Gastrocnemius medialis (tissue), 4 donors: Measurements from ENCODE around the gene CACNA1C. TPM values are rescaled to one million over a fixed set of nuclear protein-coding genes. Genes with fewer than 3 reads are reported as not detected.
"Not testable (repeated sequence)": the region's sequence is repeated elsewhere in the genome, so short reads cannot be mapped to it uniquely, and the experiment has no call there.

Experiments
- ATAC-seq, 2 donors: fragments of 150-250 bp; one replicate each; pipeline ENCODE4 v1.9.1; 2016
- DNase-seq, 2 donors: peaks; one replicate each; pipeline ENCODE4 v3.0.0-alpha.2; 2019
- H3K27ac ChIP-seq, 4 donors: fragments of 200-600 bp; sonication (generic); 1 replicate in 1 of 4; 2 replicates in 3 of 4; pipeline ENCODE4 v1.5.1; 2016 to 2018; ENCODE audit warnings: mild to moderate bottlenecking in 2 of 4, moderate library complexity in 1 of 4
- H3K27me3 ChIP-seq, 3 donors: fragments of 200-600 bp; sonication (generic) in 2 of 3; 1 replicate in 1 of 3; 2 replicates in 2 of 3; pipeline versions ENCODE4 v1.5.1 to v1.6.0; 2016 to 2019; ENCODE audit warnings: mild to moderate bottlenecking in 1 of 3, moderate library complexity in 1 of 3
- H3K36me3 ChIP-seq, 2 donors: fragments of 200-600 bp; sonication (generic) in 1 of 2; one replicate each; pipeline ENCODE4 v1.5.1; 2017 to 2018
- H3K4me1 ChIP-seq, 2 donors: fragments of 200-600 bp; sonication (generic) in 1 of 2; one replicate each; pipeline ENCODE4 v1.5.1; 2016 to 2017; ENCODE audit warnings: mild to moderate bottlenecking in 2 of 2
- H3K4me3 ChIP-seq, 4 donors: fragments of 200-600 bp; sonication (generic) in 3 of 4; 1 replicate in 1 of 4; 2 replicates in 3 of 4; pipeline ENCODE4 v1.5.1; 2016 to 2019; ENCODE audit warnings: mild to moderate bottlenecking in 2 of 4
- H3K9me3 ChIP-seq, 3 donors: fragments of 200-600 bp; sonication (generic) in 2 of 3; 1 replicate in 1 of 3; 2 replicates in 2 of 3; pipeline ENCODE4 v1.5.1; 2016 to 2019
- CTCF ChIP-seq, 5 experiments: fragments of 450-650 bp in 3 of 5; fragments of 200-600 bp in 2 of 5; sonication (generic) in 2 of 5; IDR thresholded peaks in 4 of 5; conservative IDR thresholded peaks in 1 of 5; 1 replicate in 4 of 5; 2 replicates in 1 of 5; pipeline ENCODE4 v1.5.1; 2016 to 2019; ENCODE audit warnings: antibody characterized with exemption in 5 of 5, mild to moderate bottlenecking in 3 of 5, moderate library complexity in 3 of 5
- POLR2A ChIP-seq, 2 donors: fragments of 450-650 bp; IDR thresholded peaks; one replicate each; pipeline ENCODE4 v1.6.1; 2017; ENCODE audit warnings: antibody characterized with exemption in 2 of 2, mild to moderate bottlenecking in 2 of 2, moderate library complexity in 2 of 2
- in situ Hi-C, 4 donors: fragments of 200-750 bp; cut with MboI; loops; one replicate each; pipeline versions ENCODE4 v1.15.0 to v1.8.0; 2017; ENCODE audit warnings: low sequenced_read_pairs in 4 of 4
- intact Hi-C: fragments of 100-400 bp; cut with DNase I; formaldehyde crosslinking; loops from one replicate; pipeline ENCODE4 v1.15.1; 2023; ENCODE audit warnings: low total_unique reads
- total RNA-seq, 4 donors: library from RNA; depleted of rRNA; stranded (reverse); fragments of >200 nt; gene quantifications; one replicate each; pipeline versions ENCODE4 v1.1.0 to v1.2.3, GENCODE V29; 2016

Gene CACNA1C
- total RNA-seq, 4 donors from 2014 or later = 0.80 to 1.8 (median 0.91) TPM

- ATAC-seq (no peak), DNase-seq (no peak)
- no peaks in the 10 kb centered on the region for H3K36me3 ChIP-seq
- in situ Hi-C loops (no loop called here), intact Hi-C loops (no loop called here)
- H3K27ac ChIP-seq = no peak overlapping the region
- TF ChIP-seq CTCF (IDR thresholded peaks at IDR 0.05 in 4 of 5, conservative IDR thresholded peaks at IDR 0.05 in 1 of 5) (no peak), POLR2A (IDR thresholded peaks at IDR 0.05) (no peak)
- H3K27me3 ChIP-seq = no peaks in the 10 kb centered on the region
- no peaks in the 10 kb centered on the region for H3K4me1 ChIP-seq
- H3K9me3 ChIP-seq = no peaks in the 10 kb centered on the region
- no peak overlapping the region for H3K4me3 ChIP-seq
Observed at GRCh38 chr12:2129076-2129475, 76.3 kb downstream of the CACNA1C start.

- intact Hi-C loops, H3K27me3 ChIP-seq, ATAC-seq, DNase-seq, in situ Hi-C loops, H3K4me1 ChIP-seq, H3K27ac ChIP-seq, H3K36me3 ChIP-seq, H3K4me3 ChIP-seq, H3K9me3 ChIP-seq: not testable (repeated sequence)
Observed at GRCh38 chr12:2135661-2136418, 83.1 kb downstream of the CACNA1C start.

GRCh38 chr12:2136901-2137300 is 84.1 kb downstream of the CACNA1C start:
- in situ Hi-C loops = no loop called here

GRCh38 chr12:2137711-2138110 is 84.9 kb downstream of the CACNA1C start:
- no peaks in the 10 kb centered on the region for H3K4me1 ChIP-seq
- ATAC-seq (no peak), DNase-seq (no peak)
- in situ Hi-C loops (no loop called here), intact Hi-C loops (no loop called here)
- TF ChIP-seq CTCF (IDR thresholded peaks at IDR 0.05 in 4 of 5, conservative IDR thresholded peaks at IDR 0.05 in 1 of 5) = no peak
- TF ChIP-seq POLR2A (IDR thresholded peaks at IDR 0.05) = no peak
- no peaks in the 10 kb centered on the region for H3K9me3 ChIP-seq
- no peaks in the 10 kb centered on the region for H3K36me3 ChIP-seq
- no peak overlapping the region for H3K27ac ChIP-seq
- no peak overlapping the region for H3K4me3 ChIP-seq
- no peaks in the 10 kb centered on the region for H3K27me3 ChIP-seq

More at GRCh38 chr12:2136901-2137300, 84.1 kb downstream of the CACNA1C start:
- intact Hi-C loops = no loop called here
- no peak overlapping the region for H3K4me3 ChIP-seq
- H3K4me1 ChIP-seq = no peaks in the 10 kb centered on the region
- H3K36me3 ChIP-seq = no peaks in the 10 kb centered on the region
- no peaks in the 10 kb centered on the region for H3K9me3 ChIP-seq
- H3K27ac ChIP-seq = no peak overlapping the region
- TF ChIP-seq CTCF (IDR thresholded peaks at IDR 0.05 in 4 of 5, conservative IDR thresholded peaks at IDR 0.05 in 1 of 5) = no peak
- no peak for TF ChIP-seq POLR2A (IDR thresholded peaks at IDR 0.05)
- DNase-seq (no peak), ATAC-seq (no peak)
- H3K27me3 ChIP-seq = no peaks in the 10 kb centered on the region

- in situ Hi-C loops (no loop called here), intact Hi-C loops (no loop called here)
- ATAC-seq (no peak), DNase-seq (no peak)
- Histone ChIP-seq H3K4me3 (no peak overlapping the region), H3K27me3 (no peaks in the 10 kb centered on the region), H3K36me3 (no peaks in the 10 kb centered on the region), H3K4me1 (no peaks in the 10 kb centered on the region), H3K27ac (no peak overlapping the region), H3K9me3 (no peaks in the 10 kb centered on the region)
- no peak for TF ChIP-seq CTCF (IDR thresholded peaks at IDR 0.05 in 4 of 5, conservative IDR thresholded peaks at IDR 0.05 in 1 of 5)
- TF ChIP-seq POLR2A (IDR thresholded peaks at IDR 0.05) = no peak
Observed at GRCh38 chr12:2138294-2138693, 85.5 kb downstream of the CACNA1C start.
